ENCODE results near the gene LIM2.

GRCh38 chr19:51417810-51418157, 30.0 kb upstream of the LIM2 start:
- TF ChIP-seq CTCF (conservative IDR thresholded peaks at IDR 0.05; ENCODE audit: low read depth, low read length) (no peak), RCOR1 (IDR thresholded peaks at IDR 0.05; ENCODE audit: insufficient replicate concordance, low read length) (no peak), POLR2A (IDR thresholded peaks at IDR 0.05; ENCODE audit: low read depth, low read length) (no peak), CHD1 (IDR thresholded peaks at IDR 0.05; ENCODE audit: low read depth, low read length) (no peak), BHLHE40 (IDR thresholded peaks at IDR 0.05; ENCODE audit: low read depth, low read length) (no peak), FOS (IDR thresholded peaks at IDR 0.05; ENCODE audit: low read depth, low read length) (no peak), RAD21 (IDR thresholded peaks at IDR 0.05; ENCODE audit: low read length) (no peak), SMC3 (IDR thresholded peaks at IDR 0.05; ENCODE audit: low read depth, low read length) (no peak), RFX5 (IDR thresholded peaks at IDR 0.05; ENCODE audit: low read depth, low read length) (no peak), MXI1 (IDR thresholded peaks at IDR 0.05; ENCODE audit: borderline replicate concordance, low read depth, low read length) (no peak), CEBPB (IDR thresholded peaks at IDR 0.05; ENCODE audit: low read depth, low read length) (no peak)

Measured in IMR-90 (cell line).